Activated CD4-positive, alpha-beta T cell treated with anti-CD3 and anti-CD28 coated beads for 4 hours (primary cell): ENCODE measurements around the gene TSPEAR.
"Not testable (repeated sequence)": the region's sequence is repeated elsewhere in the genome, so short reads cannot be mapped to it uniquely, and the experiment has no call there.

Source experiments
- DNase-seq, 2 donors: peaks; one replicate each; pipeline ENCODE4 v3.0.0-alpha.2; 2020

Gene TSPEAR

DNA sequence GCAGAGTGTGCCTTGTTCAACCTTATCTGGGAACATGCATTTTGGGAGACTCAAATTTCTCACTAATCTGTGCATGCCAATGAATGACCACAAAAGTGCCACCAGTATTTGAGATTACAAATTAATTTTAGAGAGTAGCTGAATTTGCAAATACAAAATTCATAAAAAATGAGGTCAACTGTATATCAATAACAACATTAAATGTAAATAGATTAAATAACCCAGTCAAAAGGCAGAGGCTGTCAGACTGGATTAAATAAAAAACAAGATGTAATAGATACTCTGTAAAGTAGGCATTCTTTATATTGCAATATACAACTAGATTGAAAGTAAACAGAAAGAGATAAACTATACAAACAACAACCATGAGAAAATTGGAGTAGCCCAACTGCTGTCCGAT is 147.3 kb downstream of the TSPEAR start:
- DNase-seq: no peak

DNA sequence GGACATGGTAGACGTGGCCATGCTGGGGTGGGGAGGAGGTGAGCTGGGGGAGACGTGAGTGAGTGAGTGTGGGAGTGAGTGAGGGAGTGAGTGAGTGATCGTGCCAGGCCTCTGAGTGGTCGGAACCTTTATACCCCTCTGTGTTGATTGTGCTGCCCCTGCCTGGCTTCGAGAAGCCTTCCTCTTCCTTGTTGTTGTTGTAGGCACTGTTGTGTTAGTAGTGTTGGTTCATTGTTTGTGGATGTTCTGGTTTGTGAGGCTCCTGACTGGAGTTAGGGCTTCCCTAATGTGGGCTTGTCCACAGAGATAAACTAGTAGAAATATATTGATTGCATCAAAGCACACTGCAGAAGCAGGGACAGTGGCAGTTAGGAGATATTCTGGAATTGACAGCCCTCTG is 152.7 kb downstream of the TSPEAR start, which contains the start of gene KRTAP10-3:
TSS of gene KRTAP10-3 (minus strand) at position 101 of the 400 bp plus-strand sequence. CDS start at position 21, 80 bp downstream.
- no peak for DNase-seq

DNA sequence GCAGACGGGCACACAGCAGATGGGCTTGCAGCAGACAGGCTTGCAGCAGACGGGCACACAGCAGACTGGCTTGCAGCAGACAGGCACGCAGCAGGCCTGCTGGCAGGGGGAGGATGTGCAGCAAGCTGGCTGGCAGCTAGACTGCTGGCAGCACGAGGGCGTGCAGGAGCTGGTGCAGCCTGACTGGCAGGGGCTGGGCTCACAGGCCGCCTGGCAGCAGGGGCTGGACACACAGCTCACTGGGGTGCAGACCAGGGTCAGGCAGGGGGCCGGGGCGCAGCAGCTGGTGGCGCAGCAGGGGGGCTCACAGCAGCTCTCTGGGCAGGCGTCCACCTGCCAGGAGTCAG is 153.1 kb downstream of the TSPEAR start:
- DNase-seq: not testable (repeated sequence)

DNA sequence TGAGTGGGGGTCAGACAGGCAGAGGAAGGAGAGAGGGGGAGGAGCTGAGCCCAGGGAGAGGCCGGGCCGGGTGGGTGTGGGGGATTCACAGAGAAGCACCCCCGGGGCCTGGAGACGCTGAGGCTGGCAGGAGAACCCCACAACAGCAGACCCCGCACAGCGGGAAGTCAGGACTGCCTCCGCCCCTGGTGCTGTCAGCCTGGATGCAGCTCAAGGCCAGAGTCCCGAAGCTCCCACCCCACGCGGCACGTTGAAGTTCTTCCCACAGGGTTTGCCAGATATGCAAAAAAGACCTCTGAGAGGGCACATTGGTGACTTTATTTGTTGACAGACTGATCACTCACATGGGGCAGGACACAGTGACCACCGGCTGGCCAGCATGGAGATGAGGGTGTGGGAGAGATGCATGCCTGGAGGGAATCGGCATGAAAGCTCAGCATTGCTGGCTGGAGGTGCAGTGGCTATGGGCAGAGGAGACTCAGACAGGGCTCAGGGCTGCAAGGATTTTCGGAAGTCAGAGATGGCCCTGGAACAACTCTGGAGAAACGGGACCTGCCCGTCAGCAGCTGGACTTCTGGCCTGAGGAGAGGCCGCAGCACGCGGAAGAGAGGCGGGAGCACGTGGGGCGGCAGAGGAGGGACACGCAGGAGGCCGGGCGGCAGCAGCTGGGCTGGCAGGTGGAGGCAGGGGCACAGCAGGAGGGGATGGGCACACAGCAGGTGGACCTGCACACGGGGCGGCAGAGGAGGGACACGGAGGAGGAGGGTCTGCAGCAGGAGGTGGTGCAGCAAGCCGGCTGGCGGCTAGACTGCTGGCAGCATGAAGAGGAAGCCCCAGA is 153.7 kb downstream of the TSPEAR start:
- no peak for DNase-seq

- no peak for DNase-seq
These were observed 154.5 kb downstream of the TSPEAR start for GRCh38 chr21:44556879-44557278.

DNA sequence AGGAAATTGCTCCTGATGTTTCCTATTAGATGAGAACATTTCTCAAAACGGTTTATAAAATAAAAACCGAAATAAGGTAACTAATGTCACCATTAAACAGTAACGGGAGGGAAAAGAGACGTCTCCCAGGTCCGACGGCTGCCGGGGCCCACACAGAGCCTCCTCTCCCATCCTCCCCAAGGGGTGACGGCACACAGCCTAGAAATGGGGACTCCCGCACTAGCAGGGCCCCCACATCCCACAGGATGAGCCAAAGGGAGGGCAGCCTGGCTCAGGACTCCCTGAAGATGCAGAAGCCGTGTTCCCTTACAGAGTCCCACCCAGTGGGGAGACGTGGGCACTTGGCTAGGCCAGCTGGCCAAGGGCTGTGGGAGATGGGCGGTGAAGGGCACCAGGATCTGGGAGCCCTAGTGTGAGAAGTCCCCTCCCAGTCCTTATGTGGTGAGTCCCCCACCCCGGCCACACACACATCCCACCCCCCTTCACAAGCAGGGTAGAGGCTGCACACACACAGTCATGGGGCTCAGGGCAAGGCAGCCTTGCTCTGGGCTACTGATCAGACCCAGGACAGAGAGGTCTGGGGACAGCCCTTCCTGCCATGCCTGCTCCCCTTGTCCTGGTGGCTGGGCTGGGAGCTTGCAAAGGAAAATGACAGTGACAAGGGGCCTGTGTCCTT is 156.0 kb downstream of the TSPEAR start:
- DNase-seq: no peak

GRCh38 chr21:44552681-44553080 is 158.7 kb downstream of the TSPEAR start:
- no peak for DNase-seq

DNA sequence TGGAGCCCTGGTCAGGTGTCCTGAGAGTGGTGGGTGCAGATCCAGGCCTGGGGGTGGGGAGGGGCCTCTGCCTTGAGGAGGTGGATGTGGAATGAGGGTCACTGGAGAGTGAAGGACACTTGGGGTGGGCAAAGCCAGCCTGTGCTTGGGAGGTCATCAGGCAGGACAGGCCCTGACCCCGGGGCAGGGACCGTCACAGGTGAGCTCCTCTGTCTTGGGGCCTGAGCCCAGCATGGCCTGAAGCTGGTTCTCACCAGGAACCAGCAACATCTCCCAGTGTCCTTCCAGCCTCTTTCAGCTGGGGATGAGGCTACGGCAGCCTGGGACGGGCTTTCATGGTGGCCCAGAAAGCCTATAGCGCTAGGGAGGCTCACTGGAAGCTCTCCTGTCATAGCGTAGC is 159.2 kb downstream of the TSPEAR start:
- no peak for DNase-seq

DNA sequence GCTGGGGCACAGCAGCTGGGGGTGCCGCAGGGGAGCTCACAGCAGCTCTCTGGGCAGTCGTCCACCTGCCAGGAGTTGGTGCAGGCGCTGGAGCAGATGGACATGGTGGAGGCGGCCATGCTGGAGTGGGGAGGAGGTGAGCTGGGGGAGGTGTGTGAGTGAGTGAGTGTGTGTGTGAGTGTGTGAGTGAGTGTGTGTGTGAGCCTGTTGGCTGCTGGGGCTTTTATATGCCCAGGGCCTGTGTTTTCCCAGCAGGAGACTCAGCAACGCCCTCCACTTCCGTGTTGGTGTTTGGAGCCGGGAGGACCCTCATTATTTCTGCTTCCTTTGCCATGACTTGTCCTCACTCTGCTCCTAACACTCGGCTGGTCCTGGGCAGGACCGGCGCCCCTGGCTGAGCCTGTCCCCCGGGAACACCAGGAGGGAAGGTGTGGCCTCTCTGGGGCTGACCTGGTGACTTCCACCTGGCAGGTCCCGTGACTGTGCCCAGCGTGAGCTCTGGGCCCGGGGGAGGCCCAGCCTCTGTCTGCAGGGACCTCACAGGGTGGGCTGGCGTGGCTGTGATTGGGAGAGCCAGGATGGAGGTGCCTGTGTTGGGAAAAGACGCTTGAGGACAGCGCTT is 159.9 kb downstream of the TSPEAR start, which contains the start of gene KRTAP10-2:
TSS of gene KRTAP10-2 (minus strand) at position 166 of the 622 bp plus-strand sequence. CDS start at position 119, 47 bp downstream.
- DNase-seq: no peak

GRCh38 chr21:44550807-44551206 is 160.6 kb downstream of the TSPEAR start:
- no peak for DNase-seq

- not testable (repeated sequence) for DNase-seq
These were observed 161.1 kb downstream of the TSPEAR start for GRCh38 chr21:44550285-44550684.

DNA sequence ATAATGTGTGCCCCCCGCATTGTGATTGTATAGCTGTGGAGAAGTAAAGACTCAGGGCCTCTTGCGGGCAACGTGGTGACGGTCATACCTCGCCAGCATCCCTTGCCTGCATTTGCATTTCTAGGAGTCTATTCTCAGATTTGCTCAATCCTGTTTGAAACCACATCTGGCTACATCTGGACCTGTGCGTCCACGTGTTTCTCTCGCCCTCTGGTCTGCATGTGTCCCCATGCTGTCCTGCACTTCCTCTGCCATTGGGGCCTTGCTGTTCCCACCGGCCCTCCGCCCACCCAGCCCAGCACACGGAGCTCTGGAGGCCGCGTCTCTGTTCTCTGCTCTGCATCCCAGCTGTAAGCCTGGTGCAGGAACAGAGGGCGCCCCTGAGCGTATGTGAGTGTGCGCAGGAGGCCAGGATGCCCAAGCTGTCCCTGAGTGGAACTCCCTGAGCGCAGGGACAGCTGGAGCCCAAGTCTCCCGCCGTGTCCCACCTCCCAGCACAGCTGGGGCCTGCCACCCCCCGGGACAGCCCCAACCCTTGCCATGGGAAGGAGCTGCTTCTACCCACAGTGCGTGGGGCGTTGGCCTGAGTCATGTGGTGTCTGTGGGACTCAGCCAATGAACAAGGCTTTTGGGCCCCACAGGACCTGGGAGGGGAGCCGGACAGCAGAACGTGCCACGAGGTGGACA is 161.7 kb downstream of the TSPEAR start:
- DNase-seq: no peak

DNA sequence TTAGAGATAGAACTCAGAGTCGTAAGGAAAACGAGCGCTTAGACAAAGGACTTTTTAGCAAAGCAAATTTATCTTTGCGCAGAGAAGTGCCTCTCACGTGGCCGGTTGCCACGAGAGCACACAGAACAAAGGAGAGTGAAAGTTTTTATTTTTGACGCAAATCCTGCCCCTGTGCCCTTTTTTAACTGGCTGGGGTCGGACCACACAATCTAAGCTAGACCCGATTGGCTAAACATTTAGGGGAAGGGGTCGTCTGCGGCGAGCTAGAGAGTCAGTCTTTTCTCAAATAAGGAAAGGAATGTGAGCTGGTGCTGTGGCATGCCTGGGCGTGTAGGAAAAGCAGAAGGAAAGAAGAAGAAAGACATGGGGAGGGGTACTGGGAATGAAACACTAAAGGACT is 162.4 kb downstream of the TSPEAR start:
- no peak for DNase-seq

DNA sequence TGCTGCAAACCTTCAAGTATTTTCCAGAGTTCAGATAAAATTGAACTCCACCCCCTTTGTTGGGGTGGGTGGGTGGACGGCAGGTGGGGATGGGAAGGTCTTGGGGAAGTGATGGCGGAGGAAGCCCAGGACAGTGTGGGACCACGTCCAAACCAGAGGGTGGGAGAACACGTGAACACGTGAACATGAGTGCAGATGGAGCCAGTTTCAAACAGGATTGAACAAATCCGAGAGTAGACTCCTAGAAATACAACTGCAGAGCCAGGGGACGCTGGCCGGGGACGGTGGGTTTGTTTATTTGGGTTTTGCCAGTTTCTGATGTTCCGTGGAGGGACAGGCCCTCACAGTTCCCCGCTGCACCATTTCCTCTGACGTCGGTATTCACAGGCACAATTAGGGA is 163.0 kb downstream of the TSPEAR start:
- DNase-seq: no peak

DNA sequence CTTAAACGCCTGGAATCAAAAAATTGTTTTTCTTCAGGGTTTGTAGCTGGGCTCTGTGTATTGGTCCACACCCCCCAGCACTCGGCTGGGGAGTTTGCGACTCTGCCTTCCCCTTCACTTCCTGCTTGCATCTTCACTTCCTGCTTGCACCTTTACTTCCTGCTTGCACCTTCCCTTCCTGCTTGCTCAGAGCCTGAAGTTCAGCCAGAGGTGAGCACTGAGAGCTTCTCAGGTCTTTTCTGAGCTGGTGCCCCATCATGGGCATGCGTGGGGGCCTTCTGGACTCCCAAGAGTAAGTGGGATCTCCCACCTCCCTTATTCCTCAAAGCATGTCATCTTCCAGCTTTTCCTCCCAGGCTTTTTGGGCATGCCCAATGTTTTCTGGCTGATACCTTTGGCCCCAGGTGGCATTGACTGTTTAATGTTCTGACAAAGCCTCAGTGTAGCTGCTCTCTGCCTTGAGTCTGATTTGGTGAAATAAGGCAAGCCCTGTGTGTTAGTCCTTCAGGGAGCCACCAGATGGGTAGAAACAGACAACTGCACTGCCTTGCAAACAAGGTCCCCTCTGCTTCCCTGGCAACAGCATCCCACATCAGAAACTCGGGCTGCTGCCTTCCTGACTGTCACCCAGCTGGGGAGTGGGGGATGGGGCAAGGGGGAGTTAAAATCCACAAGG is 163.6 kb downstream of the TSPEAR start:
- peak; percentile 12 to 18 for DNase-seq

GRCh38 chr21:44544566-44544965 is 166.8 kb downstream of the TSPEAR start:
- DNase-seq: no peak

- no peak for DNase-seq
These were observed 168.7 kb downstream of the TSPEAR start for GRCh38 chr21:44542716-44543115.

DNA sequence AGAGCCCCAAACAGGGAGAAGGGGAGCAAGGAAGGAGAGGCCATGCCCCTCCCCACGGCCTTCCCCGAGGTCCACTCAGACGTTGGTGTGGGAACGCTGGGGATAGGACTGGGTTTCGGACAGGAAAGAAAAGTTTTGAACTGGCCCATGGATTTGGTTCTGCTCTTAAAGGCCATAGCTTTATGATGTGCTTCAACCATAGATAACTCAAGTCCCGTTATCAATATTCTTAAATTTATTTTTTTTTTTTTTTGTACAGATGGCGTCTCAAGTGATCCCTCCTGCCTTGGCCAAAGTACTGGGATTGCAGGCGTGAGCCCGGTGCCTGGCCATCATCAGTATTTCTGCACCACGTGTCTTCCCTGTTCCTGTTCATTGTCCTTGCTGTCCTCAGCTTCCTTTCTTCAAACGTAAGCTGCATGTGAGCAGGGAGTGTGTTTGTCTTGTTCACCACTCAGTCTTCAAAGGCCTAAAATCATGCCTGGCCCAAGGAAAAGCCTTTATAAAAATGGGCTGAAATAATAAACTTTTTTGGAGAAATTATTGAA is 170.6 kb downstream of the TSPEAR start:
- DNase-seq: no peak

- no peak for DNase-seq
These were observed 171.2 kb downstream of the TSPEAR start, which contains the start of gene KRTAP10-1 for GRCh38 chr21:44539991-44540666. KRTAP10-1 (minus strand) TSS chr21:44540195; CDS start chr21:44540150, 45 bp downstream.

DNA sequence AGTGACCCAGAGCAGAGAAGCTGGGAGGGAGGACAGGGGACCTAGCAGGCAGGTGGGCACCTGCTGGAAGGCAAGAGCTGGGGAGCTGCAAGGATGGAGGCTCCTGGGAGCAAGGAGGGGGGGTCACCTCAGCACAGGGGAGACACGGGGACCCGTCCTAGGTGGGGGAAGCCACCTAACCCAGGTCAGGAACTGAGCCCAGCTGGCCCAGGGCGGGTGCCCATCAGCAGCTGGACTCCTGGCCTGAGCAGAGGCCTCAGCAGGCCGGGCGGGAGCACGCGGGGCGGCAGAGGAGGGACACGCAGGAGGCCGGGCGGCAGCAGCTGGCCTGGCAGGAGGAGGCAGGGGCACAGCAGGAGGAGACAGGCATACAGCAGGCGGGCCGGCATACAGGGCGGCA is 172.3 kb downstream of the TSPEAR start:
- no peak for DNase-seq
